GM12878 (cell line): ENCODE measurements around the gene CNTNAP2. TPM values are rescaled to one million over a fixed set of nuclear protein-coding genes. Genes with fewer than 3 reads are reported as not detected.

Source experiments
- ATAC-seq: fragments of 200-7000 bp; cut with Tn5 transposase; 3 replicates; pipeline ENCODE4 v1.9.1; 2020; ENCODE audit warnings: mild to moderate bottlenecking, moderate library complexity
- BruUV-seq: library from RNA; stranded (reverse); fragments of 400-500 nt; replicated peaks from 2 replicates; lab custom pipeline; 2021; lab: Mats Ljungman, UMichigan
- CTCF ChIA-PET: fragments of 300-600 bp; sonication (Branson Sonifier 250); formaldehyde crosslinking; extraction: SDS; loops from one replicate; lab custom pipeline; 2021; ENCODE audit warnings: inconsistent platforms; lab: Yijun Ruan, JAX
- POLR2A ChIA-PET: fragments of 350-600 bp; formaldehyde crosslinking; extraction: SDS; loops from one replicate; lab custom pipeline; 2021; ENCODE audit warnings: inconsistent platforms; lab: Charles Lee
- RAD21 ChIA-PET: fragments of 300-600 bp; sonication (Branson Sonifier 250); formaldehyde crosslinking; loops from one replicate; lab custom pipeline; 2023; ENCODE audit warnings: antibody characterized with exemption; ENCODE audit not compliant: unreplicated experiment; lab: Charles Lee
- SMC1A ChIA-PET: fragments of 300-600 bp; sonication (Branson Sonifier 250); formaldehyde crosslinking; loops from one replicate; lab custom pipeline; 2023; ENCODE audit not compliant: unreplicated experiment, uncharacterized antibody; lab: Charles Lee
- DNase-seq: peaks from one replicate; pipeline ENCODE4 v3.0.0-alpha.2; 2011; ENCODE audit warnings: low read depth, low spot score
- FAIRE-seq: peaks from 3 replicates; lab custom pipeline; 2011; peaks lifted over from hg19 to GRCh38; lab: Jason Lieb, UNC
- H2AFZ ChIP-seq: 2 replicates; pipeline ENCODE4 v1.6.0; 2011; ENCODE audit warnings: low read depth, low read length, control low read depth; ENCODE audit not compliant: control insufficient read depth
- H3K27ac ChIP-seq: 2 replicates; pipeline ENCODE4 v1.5.1; 2011; ENCODE audit warnings: control low read depth; ENCODE audit not compliant: control insufficient read depth, insufficient read depth
- H3K27me3 ChIP-seq, 2 experiments: replicated peaks in 1 of 2; 2 replicates each; pipeline versions ENCODE4 v1.6.0 to v1.6.1; 2011; ENCODE audit warnings: low read length in 1 of 2; ENCODE audit not compliant: control insufficient read depth in 2 of 2, insufficient read depth in 2 of 2
- H3K36me3 ChIP-seq, 2 experiments: 2 replicates each; pipeline ENCODE4 v1.5.1; 2011; ENCODE audit warnings: low read length in 1 of 2; ENCODE audit not compliant: control insufficient read depth in 2 of 2, insufficient read depth in 2 of 2
- H3K4me1 ChIP-seq: 2 replicates; pipeline ENCODE4 v1.6.1; 2011; ENCODE audit warnings: mild to moderate bottlenecking, low read length, moderate library complexity, mixed read lengths; ENCODE audit not compliant: control insufficient read depth, insufficient read depth
- H3K4me2 ChIP-seq: 2 replicates; pipeline ENCODE4 v1.6.0; 2011; ENCODE audit warnings: control low read depth; ENCODE audit not compliant: control insufficient read depth, insufficient read depth
- H3K4me3 ChIP-seq: fragments of 200-600 bp; sonication (generic); 2 replicates; pipeline ENCODE4 v1.5.1; 2016
- H3K79me2 ChIP-seq: 2 replicates; pipeline ENCODE4 v1.6.0; 2011; ENCODE audit warnings: low read length; ENCODE audit not compliant: control insufficient read depth, insufficient read depth
- H3K9ac ChIP-seq: 2 replicates; pipeline ENCODE4 v1.8.0; 2011; ENCODE audit warnings: low read length, control low read depth, mixed read lengths; ENCODE audit not compliant: control insufficient read depth, insufficient read depth
- H3K9me3 ChIP-seq: replicated peaks from 3 replicates; pipeline ENCODE4 v1.5.1; 2011; ENCODE audit warnings: mild to moderate bottlenecking, low read length; ENCODE audit not compliant: control insufficient read depth, insufficient read depth
- H4K20me1 ChIP-seq: 2 replicates; pipeline ENCODE4 v1.6.0; 2011; ENCODE audit not compliant: control insufficient read depth, insufficient read depth
- CBX3 ChIP-seq: fragments of 200-600 bp; sonication (generic); IDR thresholded peaks from 2 replicates; pipeline ENCODE4 v1.6.1; 2016; ENCODE audit warnings: low read depth, borderline replicate concordance
- E4F1 ChIP-seq: fragments of 450-650 bp; IDR thresholded peaks from 2 replicates; pipeline ENCODE4 v1.6.1; 2018; ENCODE audit warnings: borderline replicate concordance, mild to moderate bottlenecking; ENCODE audit not compliant: partially characterized antibody
- JUND ChIP-seq: IDR thresholded peaks from 2 replicates; pipeline ENCODE4 v1.6.1; 2012; ENCODE audit warnings: low read depth, mild to moderate bottlenecking, low read length, improper control_type of control experiment, moderate library complexity
- MTA3 ChIP-seq: IDR thresholded peaks from 2 replicates; pipeline ENCODE4 v1.6.1; 2012; ENCODE audit warnings: low read length, inconsistent platforms, borderline replicate concordance
- MXI1 ChIP-seq: fragments of 150-350 bp; IDR thresholded peaks from 2 replicates; pipeline ENCODE4 v1.6.1; 2011; ENCODE audit warnings: low read depth, mild to moderate bottlenecking, inconsistent platforms, low read length, improper control_type of control experiment
- NFYA ChIP-seq: IDR thresholded peaks from 2 replicates; pipeline ENCODE4 v1.6.1; 2011; ENCODE audit warnings: low read depth, mild to moderate bottlenecking, low read length, improper control_type of control experiment, borderline replicate concordance
- RBBP5 ChIP-seq: fragments of 200-600 bp; sonication (generic); conservative IDR thresholded peaks from 2 replicates; pipeline ENCODE4 v1.6.1; 2016
- RCOR1 ChIP-seq: conservative IDR thresholded peaks from 2 replicates; pipeline ENCODE4 v1.6.1; 2012; ENCODE audit warnings: low read depth, low read length, improper control_type of control experiment
- RELB ChIP-seq: fragments of 450-650 bp; IDR thresholded peaks from 2 replicates; pipeline ENCODE4 v1.6.1; 2017; ENCODE audit warnings: low read depth, mild to moderate bottlenecking, moderate library complexity
- SIX5 ChIP-seq: IDR thresholded peaks from 2 replicates; pipeline ENCODE4 v1.6.1; 2011; ENCODE audit warnings: mild to moderate bottlenecking, low read depth, low read length, moderate library complexity; ENCODE audit not compliant: severe bottlenecking
- SMAD5 ChIP-seq: IDR thresholded peaks from 2 replicates; pipeline ENCODE4 v1.6.1; 2016; ENCODE audit warnings: antibody characterized with exemption, low read depth
- SREBF2 ChIP-seq: IDR thresholded peaks from 2 replicates; pipeline ENCODE4 v1.6.1; 2012; ENCODE audit warnings: mild to moderate bottlenecking, low read length
- TAF1 ChIP-seq: IDR thresholded peaks from 2 replicates; pipeline ENCODE4 v1.6.1; 2011; ENCODE audit warnings: mild to moderate bottlenecking, low read depth, low read length, borderline replicate concordance
- YY1 ChIP-seq: IDR thresholded peaks from 2 replicates; pipeline ENCODE4 v1.6.1; 2011; ENCODE audit warnings: low read depth, mild to moderate bottlenecking, low read length
- WGBS: methylation state at CpG from one replicate; pipeline ENCODE4 v1.1.6; 2016; ENCODE audit warnings: low lambda C conversion rate; ENCODE audit not compliant: insufficient replicate concordance, insufficient coverage; ENCODE audit errors: missing lambda C conversion rate; 5-methylcytosine and 5-hydroxymethylcytosine counted together
- in situ Hi-C: fragments of 300-500 bp; cut with MboI; formaldehyde crosslinking; loops from 9 replicates; pipeline ENCODE4 v1.14.3; 2018; ENCODE audit warnings: mixed read lengths
- intact Hi-C: fragments of 100-400 bp; cut with micrococcal nuclease; formaldehyde crosslinking; loops from one replicate; pipeline ENCODE4 v1.14.2; 2022; ENCODE audit not compliant: unreplicated experiment
- polyA plus RNA-seq, 11 experiments: library from polyadenylated mRNA; depleted of rRNA in 4 of 11; unstranded in 6 of 11; stranded (reverse) in 5 of 11; fragments of >200 nt; fragmentation: Nextera tagmentation in 4 of 11; fragmentation: Illumina TruSeq in 1 of 11; extraction: Ambion mirVana in 4 of 11; extraction: Trizol in 1 of 11; gene quantifications; 1 replicate in 1 of 11; 2 replicates in 10 of 11; pipeline versions ENCODE4 v1.2.1 to v1.2.3, GENCODE V29; 2011 to 2016; ENCODE audit warnings: inconsistent platforms in 2 of 11, missing spikeins in 2 of 11, low read depth in 1 of 11
- total RNA-seq, 4 experiments: library from RNA; depleted of rRNA in 3 of 4; stranded (reverse); fragments of >200 nt in 3 of 4; fragmentation: Illumina TruSeq in 1 of 4; extraction: Trizol in 1 of 4; gene quantifications; 2 replicates each; pipeline versions ENCODE4 v1.2.1 to v1.2.3, GENCODE V29; 2013 to 2021
- TF ChIP-seq, protein P1 (sequence below): IDR thresholded peaks from 2 replicates; pipeline ENCODE4 v1.6.1; 2011; ENCODE audit warnings: low read depth, mild to moderate bottlenecking, low read length, moderate library complexity, borderline replicate concordance; ENCODE audit errors: extremely low read depth

Gene CNTNAP2
- total and polyA plus RNA-seq, 10 of the 15 experiments (the other 5 are each of a cell fraction or from before 2014, with no cell fraction given) = 0.03 to 0.08 (median 0.03) TPM; not detected in 7

GRCh38 chr7:147081117-147081516, 964.5 kb downstream of the CNTNAP2 start:
- Histone ChIP-seq H2AFZ (no peak overlapping the region), H3K4me1 (no peaks in the 10 kb centered on the region), H3K9ac (no peak overlapping the region), H3K27me3 (no peaks in the 10 kb centered on the region), H3K4me3 (no peak overlapping the region), H3K36me3 (no peaks in the 10 kb centered on the region), H3K79me2 (no peaks in the 10 kb centered on the region), H3K4me2 (no peak overlapping the region), H4K20me1 (no peaks in the 10 kb centered on the region), H3K27ac (no peak overlapping the region), H3K9me3 (no peaks in the 10 kb centered on the region; the same call in 2 of the 3 replicates)
- ATAC-seq (no peak), FAIRE-seq (no peak), DNase-seq (no peak)
- in situ Hi-C loops = no loop called here
- POLR2A ChIA-PET = no interaction called here
- CTCF ChIA-PET = no interaction called here
- TF ChIP-seq E4F1 = no peak
- no peak for TF ChIP-seq MTA3
- no TSS peak for BruUV-seq
- SMC1A ChIA-PET = no interaction called here
- RAD21 ChIA-PET = no interaction called here
- WGBS = 46% methylated on average over 6 of the region's 7 CpGs
- intact Hi-C loops = no loop called here

DNA sequence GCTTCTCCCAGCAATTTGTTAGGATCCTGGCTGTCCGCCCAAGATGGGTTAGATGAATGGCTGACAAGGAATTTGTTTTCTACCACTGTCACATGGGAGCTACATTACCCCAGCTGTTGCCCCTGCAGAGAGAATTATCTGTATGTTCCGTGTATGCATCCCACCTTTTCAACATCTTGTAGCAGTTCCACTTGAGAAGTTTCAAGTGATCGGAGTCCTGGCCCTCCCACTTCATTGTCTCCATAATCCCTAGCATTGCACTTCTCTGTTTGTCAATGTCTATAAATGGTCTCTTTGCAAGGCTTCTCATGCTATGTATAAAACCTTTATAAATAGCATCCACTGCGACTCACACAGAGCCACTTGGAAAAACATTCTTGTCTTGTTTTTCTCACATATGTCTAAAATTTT, 972.5 kb downstream of the CNTNAP2 start:
- no peaks in the 10 kb centered on the region for H3K36me3 ChIP-seq
- in situ Hi-C loops (no loop called here), intact Hi-C loops (no loop called here)
- RAD21 ChIA-PET = no interaction called here
- H3K79me2 ChIP-seq = no peaks in the 10 kb centered on the region
- H2AFZ ChIP-seq = no peak overlapping the region
- FAIRE-seq (no peak), ATAC-seq (no peak), DNase-seq (no peak)
- 42% methylated on average over 4 of the region's 4 CpGs for WGBS
- H4K20me1 ChIP-seq = no peaks in the 10 kb centered on the region
- H3K4me3 ChIP-seq = no peak overlapping the region
- SMC1A ChIA-PET = no interaction called here
- no peak overlapping the region for H3K27ac ChIP-seq
- H3K4me1 ChIP-seq = no peaks in the 10 kb centered on the region
- POLR2A ChIA-PET = no interaction called here
- no TSS peak for BruUV-seq
- no peaks in the 10 kb centered on the region for H3K27me3 ChIP-seq
- CTCF ChIA-PET = no interaction called here
- no peak for TF ChIP-seq SMAD5
- no peak for TF ChIP-seq RCOR1
- TF ChIP-seq YY1 = no peak
- TF ChIP-seq RBBP5 = no peak
- TF ChIP-seq RELB = no peak
- TF ChIP-seq SREBF2 = no peak
- TF ChIP-seq JUND = no peak
- TF ChIP-seq CBX3 = no peak
- no peak for TF ChIP-seq NFYA
- no peak for TF ChIP-seq MXI1
- no peak for TF ChIP-seq TAF1
- TF ChIP-seq SIX5 = no peak
- TF ChIP-seq, protein P1, sequence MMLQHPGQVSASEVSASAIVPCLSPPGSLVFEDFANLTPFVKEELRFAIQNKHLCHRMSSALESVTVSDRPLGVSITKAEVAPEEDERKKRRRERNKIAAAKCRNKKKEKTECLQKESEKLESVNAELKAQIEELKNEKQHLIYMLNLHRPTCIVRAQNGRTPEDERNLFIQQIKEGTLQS = no peak
- H3K9me3 ChIP-seq = no peaks in the 10 kb centered on the region
- H3K9ac ChIP-seq = no peak overlapping the region
- no peak overlapping the region for H3K4me2 ChIP-seq
